Limb (tissue), 2 donors: ENCODE measurements around the gene MRPL33.
"Not testable (repeated sequence)": the region's sequence is repeated elsewhere in the genome, so short reads cannot be mapped to it uniquely, and the experiment has no call there.

Source experiments
- DNase-seq, 2 donors: peaks; one replicate each; pipeline ENCODE4 v3.0.0-alpha.2; 2016; ENCODE audit errors: extremely low spot score in 2 of 2

The MRPL33 gene

GRCh38 chr2:27741673-27742072 lies 29.8 kb upstream of the MRPL33 start:
- DNase-seq = no peak

- no peak for DNase-seq
Measured at GRCh38 chr2:27742571-27742970, 28.9 kb upstream of the MRPL33 start.

GRCh38 chr2:27745494-27745893 lies 26.0 kb upstream of the MRPL33 start:
- DNase-seq = not testable (repeated sequence)

- DNase-seq = no peak
Measured at GRCh38 chr2:27746325-27746724, 25.2 kb upstream of the MRPL33 start.

- no peak for DNase-seq
Measured at GRCh38 chr2:27747827-27748352, 23.6 kb upstream of the MRPL33 start.

- not testable (repeated sequence) for DNase-seq
Measured at GRCh38 chr2:27748803-27749554, 22.5 kb upstream of the MRPL33 start.

- DNase-seq = no peak
Measured at GRCh38 chr2:27751377-27751776, 20.1 kb upstream of the MRPL33 start.

GRCh38 chr2:27752551-27753237 lies 18.8 kb upstream of the MRPL33 start:
- no peak for DNase-seq

GRCh38 chr2:27754138-27754588 lies 17.4 kb upstream of the MRPL33 start:
- peak in 1 of 2 donors; percentile 73 for DNase-seq

GRCh38 chr2:27754831-27755230 lies 16.7 kb upstream of the MRPL33 start:
- no peak for DNase-seq

GRCh38 chr2:27756091-27756490 lies 15.4 kb upstream of the MRPL33 start:
- no peak for DNase-seq

- no peak for DNase-seq
Measured at GRCh38 chr2:27756544-27757498, 14.7 kb upstream of the MRPL33 start.

GRCh38 chr2:27762951-27763906 lies 8.3 kb upstream of the MRPL33 start:
- no peak for DNase-seq

- DNase-seq = no peak
Measured at GRCh38 chr2:27763907-27764267, 7.6 kb upstream of the MRPL33 start.

- DNase-seq = not testable (repeated sequence)
Measured at GRCh38 chr2:27764526-27764925, 7.0 kb upstream of the MRPL33 start.

GRCh38 chr2:27765621-27766286 lies 5.8 kb upstream of the MRPL33 start:
- peak; percentile 63 to 85 for DNase-seq

- DNase-seq = no peak
Measured at GRCh38 chr2:27766287-27766661, 5.2 kb upstream of the MRPL33 start.

GRCh38 chr2:27771202-27771547 lies 344 bp upstream of the MRPL33 start:
- no peak for DNase-seq

GRCh38 chr2:27772804-27773203 lies 1.3 kb downstream of the MRPL33 start:
- DNase-seq = no peak

- no peak for DNase-seq
Measured at GRCh38 chr2:27773959-27774358, 2.4 kb downstream of the MRPL33 start.
